Stimulated activated CD8-positive, alpha-beta memory T cell treated with anti-CD3 and anti-CD28 coated beads, Interleukin-4, amount 100 ng/mL, for 24 hours (primary cell): Measurements from ENCODE around the gene IGSF9.
"Not testable (repeated sequence)": the region's sequence is repeated elsewhere in the genome, so short reads cannot be mapped to it uniquely, and the experiment has no call there.

Experiments used
- DNase-seq: peaks from one replicate; pipeline ENCODE4 v3.0.0-alpha.2; 2020; ENCODE audit warnings: low read depth

The IGSF9 gene

DNA sequence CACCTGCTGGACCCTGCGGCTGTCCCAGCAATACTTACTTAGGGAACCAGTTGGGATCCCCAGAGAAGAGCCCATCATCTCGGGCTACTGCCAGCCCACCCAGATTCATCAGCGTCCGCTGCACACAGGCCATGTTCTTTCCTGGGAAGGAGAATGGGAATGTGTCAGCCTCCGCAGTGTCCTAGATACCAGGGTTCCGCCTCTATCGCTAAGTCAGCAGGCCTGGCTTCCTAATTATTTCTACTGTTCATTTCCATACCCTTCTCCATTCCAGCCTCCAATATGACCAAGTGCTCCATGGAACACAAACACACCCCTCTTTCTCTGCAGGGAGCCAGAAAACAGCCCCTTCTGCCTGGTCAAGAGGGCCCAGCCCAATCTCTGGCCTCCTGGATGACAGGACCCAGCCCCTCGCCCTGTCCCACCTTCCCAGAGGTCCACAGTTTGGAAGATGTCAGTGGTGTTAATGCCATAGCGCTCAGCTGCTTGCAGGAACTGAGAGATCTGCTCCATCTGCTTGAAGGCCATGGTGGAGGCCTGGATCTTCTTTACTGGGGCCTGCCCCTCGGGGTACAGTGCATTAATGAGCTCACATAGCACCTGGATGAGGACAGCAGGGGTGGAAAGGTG, 26.1 kb downstream of the IGSF9 start:
- DNase-seq, result no peak

DNA sequence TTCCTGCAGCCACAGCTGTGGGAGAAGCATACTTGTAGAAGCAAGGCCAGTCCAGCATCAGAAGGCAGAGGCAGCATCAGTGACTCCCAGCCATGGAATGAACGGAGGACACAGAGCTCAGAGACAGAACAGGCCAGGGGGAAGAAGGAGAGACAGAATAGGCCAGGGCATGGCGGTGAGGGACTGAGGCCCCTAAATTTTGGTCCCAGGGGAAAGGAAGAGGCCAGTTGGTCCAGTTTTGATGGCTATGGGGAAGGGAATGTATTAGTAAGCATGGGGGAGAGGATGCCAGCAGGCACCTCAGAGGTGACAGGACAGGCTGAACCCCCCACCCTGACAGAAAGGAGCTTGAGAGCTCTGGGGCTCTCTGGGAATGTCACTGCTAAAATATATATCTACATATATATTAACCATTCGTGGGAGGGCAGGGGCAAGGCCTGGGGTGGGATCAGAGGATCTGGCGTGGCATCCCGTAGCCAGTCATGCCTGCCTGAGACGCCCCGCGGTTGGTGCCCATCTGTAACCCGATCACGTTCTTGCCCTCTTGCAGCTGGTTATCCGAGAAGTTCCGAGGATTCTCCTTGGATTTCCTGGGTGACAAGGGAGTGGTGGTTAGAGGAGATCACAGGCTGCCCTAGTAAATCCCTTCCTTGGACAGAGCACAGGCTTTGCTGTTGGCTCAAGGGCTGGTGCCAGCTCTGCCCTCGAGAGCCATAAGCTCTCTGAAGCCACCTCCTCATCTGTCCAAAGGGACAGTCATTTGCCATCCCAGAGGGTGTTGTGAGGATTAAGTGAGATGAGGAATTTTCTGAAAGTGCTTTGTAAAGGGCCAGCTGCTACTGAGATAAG, 26.8 kb downstream of the IGSF9 start:
- DNase-seq, result no peak

DNA sequence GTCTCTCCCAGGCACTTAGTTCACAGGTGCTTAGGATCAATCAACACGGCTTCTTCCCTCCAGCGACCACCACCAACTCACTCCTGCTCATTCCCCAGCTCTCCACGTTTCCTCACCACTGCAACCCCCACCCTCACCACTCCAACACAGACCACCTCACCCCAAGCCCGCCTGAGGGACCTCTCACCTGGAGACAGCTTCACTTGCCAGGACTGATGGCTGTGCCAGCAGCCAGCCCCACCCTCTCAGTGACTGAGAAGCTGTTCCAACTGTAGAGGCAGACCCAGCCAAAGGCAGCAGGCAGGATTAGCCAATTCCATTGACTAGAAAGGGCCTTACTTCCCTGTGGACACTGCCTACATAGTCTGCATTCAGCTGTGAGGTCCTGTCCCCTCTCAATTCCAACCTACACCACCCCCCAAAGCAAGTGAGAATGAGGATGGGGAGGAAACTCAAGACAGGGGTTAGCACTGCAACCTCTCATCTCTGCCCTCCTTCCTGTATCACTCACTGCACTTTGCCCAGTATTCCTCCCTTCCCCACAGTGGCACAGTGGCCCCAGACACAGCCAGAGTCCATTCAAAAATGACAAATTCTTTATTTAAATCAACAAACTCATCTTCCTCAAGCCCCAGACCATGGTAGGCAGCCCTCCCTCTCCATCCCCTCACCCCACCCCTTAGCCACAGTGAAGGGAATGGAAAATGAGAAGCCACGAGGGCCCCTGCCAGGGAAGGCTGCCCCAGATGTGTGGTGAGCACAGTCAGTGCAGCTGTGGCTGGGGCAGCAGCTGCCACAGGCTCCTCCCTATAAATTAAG, 27.7 kb downstream of the IGSF9 start:
- DNase-seq, result no peak

- DNase-seq, result no peak
Observed at GRCh38 chr1:159916242-159917051, 29.0 kb downstream of the IGSF9 start.

- no peak for DNase-seq
Observed at GRCh38 chr1:159915571-159916241, 29.7 kb downstream of the IGSF9 start.

- no peak for DNase-seq
Observed at GRCh38 chr1:159914252-159915018, 31.0 kb downstream of the IGSF9 start.

- DNase-seq, result no peak
Observed at GRCh38 chr1:159913451-159914192, 31.8 kb downstream of the IGSF9 start.

GRCh38 chr1:159911326-159912070, 33.9 kb downstream of the IGSF9 start:
- no peak for DNase-seq

DNA sequence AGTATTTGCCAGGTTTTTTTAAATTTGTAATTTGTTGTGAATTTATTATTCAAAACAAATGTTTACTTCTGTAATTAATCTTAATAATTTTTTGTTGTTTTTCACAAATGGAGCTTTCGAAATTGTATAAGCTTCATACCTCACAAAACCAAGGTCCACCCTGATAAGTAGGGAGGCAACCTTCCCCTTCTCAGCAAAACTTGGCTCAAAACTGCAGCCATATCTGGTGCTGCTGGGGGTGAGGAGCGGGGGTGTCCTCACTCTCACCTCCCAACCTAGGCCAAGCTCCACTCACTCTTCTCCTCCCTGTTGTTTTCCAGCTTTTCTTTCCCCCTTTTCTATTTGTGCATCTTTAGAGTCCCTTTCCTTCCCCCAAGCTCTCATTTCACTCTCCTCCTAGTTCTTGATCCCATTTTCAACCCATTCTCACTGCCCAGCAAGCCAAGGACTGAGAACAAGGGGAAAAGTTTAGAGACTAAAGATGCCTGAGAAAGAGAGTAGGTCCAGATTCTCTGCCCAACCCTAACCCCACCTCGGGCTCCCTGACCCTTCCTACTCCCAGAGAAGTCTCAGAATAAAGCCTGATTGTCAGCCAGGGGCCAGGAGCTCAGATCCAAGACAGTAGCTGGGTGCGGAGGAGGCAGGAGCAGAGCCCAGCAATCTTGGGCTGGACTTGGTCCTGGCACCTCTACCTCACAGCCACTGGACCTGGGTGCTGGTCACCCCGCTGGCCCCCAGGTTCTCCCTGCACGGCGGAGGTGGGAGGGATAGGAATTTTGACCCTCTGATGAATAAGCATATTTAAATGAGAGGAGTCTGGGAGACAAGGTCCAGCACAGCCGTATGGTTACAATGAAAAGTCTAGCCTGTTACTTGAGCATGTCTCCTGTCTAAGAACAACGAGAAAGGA, 37.1 kb downstream of the IGSF9 start:
- DNase-seq, result no peak

DNA sequence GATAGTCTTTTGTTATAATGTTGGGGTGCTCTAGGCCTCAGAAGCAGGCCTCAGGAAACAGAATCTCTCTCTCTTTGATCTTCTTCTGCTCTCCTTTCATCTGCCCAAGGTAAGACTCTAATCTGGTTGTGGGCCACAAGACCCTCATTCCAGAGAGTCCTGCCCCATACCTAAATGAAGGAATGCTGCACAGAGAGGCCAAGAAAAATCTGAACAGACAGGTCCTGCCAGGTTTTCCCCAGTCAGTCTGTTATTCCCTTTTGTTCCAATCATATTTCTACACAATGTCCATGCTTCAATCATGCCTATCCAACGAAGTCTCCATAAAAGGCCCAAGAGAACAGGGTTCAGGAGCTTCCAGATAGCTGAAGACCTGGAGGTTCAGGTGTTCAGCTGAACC, 38.5 kb downstream of the IGSF9 start:
- DNase-seq, result no peak

GRCh38 chr1:159904036-159904435, 41.4 kb downstream of the IGSF9 start:
- DNase-seq, result not testable (repeated sequence)

DNA sequence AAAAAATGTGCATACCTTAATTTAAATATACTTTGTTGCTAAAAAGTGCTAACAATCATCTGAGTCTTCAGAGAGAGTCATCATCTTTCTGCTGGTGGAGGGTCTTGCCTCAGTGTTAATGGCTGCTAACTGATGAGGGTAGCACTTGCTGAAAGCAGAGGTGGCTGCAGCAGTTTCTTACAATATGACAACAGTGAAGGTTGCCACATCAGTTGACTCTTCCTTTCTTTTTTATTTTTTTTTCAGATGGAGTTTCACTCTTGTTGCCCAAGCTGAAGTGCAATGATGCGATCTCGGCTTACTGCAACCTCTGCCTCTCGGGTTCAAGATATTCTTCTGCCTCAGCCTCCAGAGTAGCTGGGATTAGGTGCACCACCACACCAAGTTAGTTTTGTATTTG, 42.9 kb downstream of the IGSF9 start:
- DNase-seq, result no peak

GRCh38 chr1:159900755-159901360, 44.6 kb downstream of the IGSF9 start:
- no peak for DNase-seq

- no peak for DNase-seq
Observed at GRCh38 chr1:159900086-159900680, 45.2 kb downstream of the IGSF9 start, which contains the start of gene CFAP45. Gene CFAP45, minus strand, starts transcription at chr1:159900165. Its CDS starts 67 bp downstream, at chr1:159900098.

- not testable (repeated sequence) for DNase-seq
Observed at GRCh38 chr1:159899634-159900033, 45.8 kb downstream of the IGSF9 start.

DNA sequence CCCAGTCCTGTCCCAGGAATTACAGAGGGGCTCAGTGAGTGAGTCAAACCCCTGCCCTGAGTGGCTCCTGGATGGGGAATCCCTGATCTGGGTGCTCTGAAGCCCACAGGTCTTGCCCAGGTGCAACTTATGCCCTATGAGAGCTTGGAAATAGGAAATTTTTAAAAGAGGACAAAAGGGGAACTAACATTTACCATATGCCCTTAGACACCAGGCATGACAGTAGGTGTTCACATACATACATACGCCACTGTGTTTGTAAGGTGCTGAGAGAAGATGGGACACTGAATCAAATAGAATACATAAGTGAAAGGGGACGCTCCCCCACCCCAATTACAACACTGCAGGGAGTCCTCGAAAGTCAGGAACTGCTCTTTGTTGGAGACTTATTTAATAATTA, 46.9 kb downstream of the IGSF9 start:
- DNase-seq, result no peak

GRCh38 chr1:159897962-159898361, 47.5 kb downstream of the IGSF9 start:
- DNase-seq, result no peak
